GM23248 (cell line): ENCODE results near the gene MAGI1. TPM values are rescaled to one million over a fixed set of nuclear protein-coding genes. Genes with fewer than 3 reads are reported as not detected.
A peak's percentile ranks its signal among the peaks of the same experiment; 100 is the strongest.

ENCODE experiments used
- DNase-seq: peaks from one replicate; pipeline ENCODE4 v3.0.0-alpha.2; 2015
- H2AFZ ChIP-seq: fragments of 200-600 bp; sonication (generic); 2 replicates; pipeline ENCODE4 v1.6.1; 2016; ENCODE audit warnings: antibody characterized with exemption
- H3F3A ChIP-seq: fragments of 200-600 bp; sonication (generic); 2 replicates; pipeline ENCODE4 v1.6.1; 2016; ENCODE audit warnings: mild to moderate bottlenecking, antibody characterized with exemption, mixed run types; ENCODE audit not compliant: insufficient read depth
- H3K27ac ChIP-seq: fragments of 200-600 bp; sonication (generic); 2 replicates; pipeline ENCODE4 v1.5.1; 2016; ENCODE audit warnings: mild to moderate bottlenecking
- H3K27me3 ChIP-seq: fragments of 200-600 bp; sonication (generic); replicated peaks from 2 replicates; pipeline ENCODE4 v1.6.1; 2016; ENCODE audit warnings: mild to moderate bottlenecking; ENCODE audit not compliant: insufficient read depth
- H3K36me3 ChIP-seq: fragments of 200-600 bp; sonication (generic); 2 replicates; pipeline ENCODE4 v1.6.1; 2016; ENCODE audit warnings: low read depth, mild to moderate bottlenecking
- H3K4me1 ChIP-seq: fragments of 200-600 bp; sonication (generic); 2 replicates; pipeline ENCODE4 v1.6.1; 2016; ENCODE audit warnings: mild to moderate bottlenecking; ENCODE audit not compliant: insufficient read depth
- H3K4me2 ChIP-seq: fragments of 200-600 bp; sonication (generic); one replicate; pipeline ENCODE4 v1.6.1; 2016; ENCODE audit warnings: mild to moderate bottlenecking; ENCODE audit not compliant: unreplicated experiment
- H3K4me3 ChIP-seq: fragments of 200-600 bp; sonication (generic); 2 replicates; pipeline ENCODE4 v1.5.1; 2016; ENCODE audit warnings: mild to moderate bottlenecking
- H3K79me2 ChIP-seq: fragments of 200-600 bp; sonication (generic); 2 replicates; pipeline ENCODE4 v1.6.1; 2016; ENCODE audit warnings: mild to moderate bottlenecking; ENCODE audit not compliant: insufficient read depth
- H3K9ac ChIP-seq: fragments of 200-600 bp; sonication (generic); 2 replicates; pipeline ENCODE4 v1.6.1; 2016; ENCODE audit warnings: mild to moderate bottlenecking
- H3K9me2 ChIP-seq: fragments of 200-600 bp; sonication (generic); 2 replicates; pipeline ENCODE4 v1.6.1; 2016; ENCODE audit warnings: mixed run types, mild to moderate bottlenecking, moderate library complexity; ENCODE audit not compliant: insufficient read depth
- H3K9me3 ChIP-seq: fragments of 200-600 bp; sonication (generic); one replicate; pipeline ENCODE4 v1.6.1; 2017; ENCODE audit warnings: low read depth
- H4K20me1 ChIP-seq: fragments of 200-600 bp; sonication (generic); 2 replicates; pipeline ENCODE4 v1.6.0; 2016; ENCODE audit not compliant: insufficient read depth
- EZH2 ChIP-seq: fragments of 200-600 bp; sonication (generic); IDR thresholded peaks from 2 replicates; pipeline ENCODE4 v1.6.1; 2018; ENCODE audit warnings: antibody characterized with exemption, mild to moderate bottlenecking; ENCODE audit not compliant: insufficient read depth, poor library complexity, severe bottlenecking
- EZH2phosphoT487 ChIP-seq: fragments of 200-600 bp; sonication (generic); IDR thresholded peaks from 2 replicates; pipeline ENCODE4 v1.6.1; 2018; ENCODE audit warnings: antibody characterized with exemption, moderate library complexity, mild to moderate bottlenecking, low read depth; ENCODE audit not compliant: insufficient read depth
- WGBS, 2 experiments: methylation state at CpG; one replicate each; pipeline ENCODE4 v1.1.6; 2015 to 2017; ENCODE audit warnings: low lambda C conversion rate in 2 of 2, low coverage in 1 of 2; ENCODE audit errors: missing lambda C conversion rate in 2 of 2; 5-methylcytosine and 5-hydroxymethylcytosine counted together
- in situ Hi-C: fragments of 300-500 bp; cut with MboI; formaldehyde crosslinking; loops from 2 replicates; pipeline ENCODE4 v1.15.0; 2020
- polyA plus RNA-seq: library from polyadenylated mRNA; unstranded; fragments of >200 nt; fragmentation: Nextera tagmentation; extraction: Ambion mirVana; gene quantifications from 2 replicates; pipeline ENCODE4 v1.2.1, GENCODE V29; 2016
- total RNA-seq: library from RNA; depleted of rRNA; stranded (reverse); fragments of >200 nt; shearing (Covaris generic); gene quantifications from 2 replicates; pipeline ENCODE4 v1.2.3, GENCODE V29; 2014

MAGI1 gene
- total and polyA plus RNA-seq, 2 experiments from 2014 or later = 7.3 to 13.8 TPM

DNA sequence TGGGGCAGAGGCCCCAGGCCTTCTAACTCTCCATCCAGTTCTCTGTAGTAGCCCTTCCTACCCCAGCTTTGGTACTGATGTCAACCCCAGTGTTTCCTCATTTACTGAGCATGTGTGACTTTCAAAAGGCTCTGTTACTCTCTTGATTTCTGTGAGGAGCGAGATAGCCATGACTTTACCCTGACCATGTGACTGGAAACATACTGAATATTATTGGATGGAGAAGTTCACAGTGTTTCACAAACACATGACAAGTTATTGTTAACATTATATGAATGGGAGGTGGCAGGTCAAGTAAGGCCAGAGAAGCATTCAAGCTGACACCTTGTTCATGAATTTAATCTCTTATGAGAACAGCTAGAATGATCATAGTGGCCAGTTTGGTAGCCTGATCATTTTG lies 53.7 kb downstream of the MAGI1 start:
- no peaks in the 10 kb centered on the region for H3K9me3 ChIP-seq
- TF ChIP-seq EZH2 (no peak), EZH2phosphoT487 (no peak)
- H3K79me2 ChIP-seq = peaks cover 77% of the 10 kb centered on the region
- in situ Hi-C loops = no loop called here
- H3K4me2 ChIP-seq = no peak overlapping the region
- no peaks in the 10 kb centered on the region for H3F3A ChIP-seq
- WGBS, 2 experiments = 93 to 96% methylated on average over 1 of the region's 1 CpG
- H4K20me1 ChIP-seq = no peaks in the 10 kb centered on the region
- no peak overlapping the region for H2AFZ ChIP-seq
- H3K27ac ChIP-seq = no peak overlapping the region
- no peak overlapping the region for H3K4me3 ChIP-seq
- no peaks in the 10 kb centered on the region for H3K36me3 ChIP-seq
- H3K9ac ChIP-seq = no peak overlapping the region
- H3K27me3 ChIP-seq = no peaks in the 10 kb centered on the region
- no peak for DNase-seq
- no peaks in the 10 kb centered on the region for H3K9me2 ChIP-seq
- H3K4me1 ChIP-seq = peaks cover 2% of the 10 kb centered on the region; the same call in 1 of the 2 replicates

DNA sequence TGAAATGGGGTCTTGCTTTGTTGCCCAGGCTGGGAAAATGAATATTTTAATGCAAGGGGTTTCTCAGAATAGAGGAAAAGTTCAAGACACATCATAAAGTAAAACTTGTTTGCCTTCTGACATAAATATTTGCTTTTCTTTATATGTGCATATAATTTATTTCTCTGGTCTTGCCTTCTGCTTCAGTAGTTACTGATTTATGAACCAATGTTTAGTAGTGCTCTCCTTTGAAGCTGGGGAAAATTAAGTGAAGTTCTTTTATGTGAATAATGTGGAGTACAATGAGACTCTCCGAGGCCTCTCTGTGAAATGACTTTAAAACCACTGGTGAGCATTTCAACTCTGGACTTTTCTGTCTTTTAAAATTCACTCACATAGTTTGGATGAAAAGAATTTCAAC lies 55.6 kb downstream of the MAGI1 start:
- Histone ChIP-seq H3K27me3 (no peaks in the 10 kb centered on the region), H3K9ac (no peak overlapping the region), H3F3A (peaks cover 18% of the 10 kb centered on the region), H3K79me2 (peaks cover 67% of the 10 kb centered on the region), H3K9me2 (no peaks in the 10 kb centered on the region), H3K4me3 (no peak overlapping the region), H3K4me2 (no peak overlapping the region), H3K27ac (no peak overlapping the region), H3K36me3 (no peaks in the 10 kb centered on the region), H4K20me1 (no peaks in the 10 kb centered on the region), H3K9me3 (no peaks in the 10 kb centered on the region), H3K4me1 (peaks cover 21% of the 10 kb centered on the region), H2AFZ (no peak overlapping the region)
- in situ Hi-C loops = no loop called here
- WGBS, 2 experiments = 93 to 96% methylated on average over 1 of the region's 1 CpG
- DNase-seq = no peak
- TF ChIP-seq EZH2 = no peak
- TF ChIP-seq EZH2phosphoT487 = no peak

DNA sequence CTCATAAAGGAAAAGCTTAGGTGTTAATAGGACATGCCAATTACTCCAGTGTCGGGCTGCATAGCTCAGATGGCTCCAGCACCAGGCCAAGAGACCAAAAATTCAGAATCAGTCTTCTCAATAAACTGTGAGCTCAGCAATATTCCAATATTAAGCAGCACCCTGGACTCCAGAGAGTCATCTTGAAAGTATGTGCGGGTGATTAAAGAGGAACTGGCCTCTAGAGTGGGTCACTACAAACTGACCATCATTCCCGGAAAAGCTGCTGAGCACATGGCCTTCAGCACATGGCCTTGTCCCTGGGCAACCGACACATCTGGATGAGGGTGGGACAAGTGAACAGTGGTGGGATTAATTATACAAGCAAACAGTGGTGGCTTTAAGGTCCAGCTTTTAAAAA lies 59.0 kb downstream of the MAGI1 start:
- Histone ChIP-seq H3K79me2 (peaks cover 63% of the 10 kb centered on the region), H3K36me3 (no peaks in the 10 kb centered on the region), H3K4me3 (peak overlapping the region; percentile 13; the same call in 1 of the 2 replicates), H3K27me3 (no peaks in the 10 kb centered on the region), H4K20me1 (no peaks in the 10 kb centered on the region), H3K9ac (peak overlapping the region; percentile 35), H3K4me1 (peaks cover 23% of the 10 kb centered on the region), H3K9me3 (no peaks in the 10 kb centered on the region), H3K9me2 (no peaks in the 10 kb centered on the region), H3K27ac (peak overlapping the region; percentile 68), H2AFZ (0 out of 2 replicates have a peak overlapping the region, but pooled peaks have one; percentile 17), H3F3A (peaks cover 23% of the 10 kb centered on the region), H3K4me2 (peak overlapping the region; percentile 48)
- TF ChIP-seq EZH2 (no peak), EZH2phosphoT487 (no peak)
- in situ Hi-C loops = no loop called here
- peak; percentile 64 for DNase-seq
- WGBS, 2 experiments = 49 to 50% methylated on average over 4 of the region's 4 CpGs

DNA sequence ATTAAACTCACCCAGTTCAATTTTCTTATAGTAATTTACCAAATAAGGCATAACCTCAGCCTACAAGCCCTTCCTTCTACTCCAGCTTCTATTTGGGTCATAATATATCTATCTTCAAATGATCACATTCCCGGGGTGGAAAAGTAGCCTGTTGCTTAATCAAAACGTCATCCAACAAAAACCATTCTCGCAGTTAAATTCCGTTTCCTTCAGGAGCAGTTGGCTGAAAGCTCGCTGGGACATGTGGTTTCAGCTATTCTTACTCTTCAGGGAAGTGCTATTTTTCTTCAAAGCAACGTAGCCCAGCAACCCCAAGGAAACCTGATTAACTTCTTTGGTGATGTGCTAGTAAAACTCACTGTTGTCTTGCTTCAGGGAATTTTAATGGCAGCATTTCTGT lies 59.6 kb downstream of the MAGI1 start:
- Histone ChIP-seq H3K9me3 (no peaks in the 10 kb centered on the region), H4K20me1 (no peaks in the 10 kb centered on the region), H3K4me3 (peak overlapping the region; percentile 13; the same call in 1 of the 2 replicates), H3K79me2 (peaks cover 64% of the 10 kb centered on the region), H3K4me1 (peaks cover 23% of the 10 kb centered on the region), H2AFZ (peak overlapping the region; percentile 17; the same call in 1 of the 2 replicates), H3K27me3 (no peaks in the 10 kb centered on the region), H3K9me2 (no peaks in the 10 kb centered on the region), H3F3A (peaks cover 23% of the 10 kb centered on the region), H3K4me2 (peak overlapping the region; percentile 48), H3K36me3 (no peaks in the 10 kb centered on the region), H3K27ac (peak overlapping the region; percentile 68), H3K9ac (peak overlapping the region; percentile 35)
- in situ Hi-C loops = no loop called here
- peak; percentile 88 for DNase-seq
- 2 to 3% methylated on average over 6 of the region's 6 CpGs for WGBS, 2 experiments
- TF ChIP-seq EZH2phosphoT487 (no peak), EZH2 (no peak)

DNA sequence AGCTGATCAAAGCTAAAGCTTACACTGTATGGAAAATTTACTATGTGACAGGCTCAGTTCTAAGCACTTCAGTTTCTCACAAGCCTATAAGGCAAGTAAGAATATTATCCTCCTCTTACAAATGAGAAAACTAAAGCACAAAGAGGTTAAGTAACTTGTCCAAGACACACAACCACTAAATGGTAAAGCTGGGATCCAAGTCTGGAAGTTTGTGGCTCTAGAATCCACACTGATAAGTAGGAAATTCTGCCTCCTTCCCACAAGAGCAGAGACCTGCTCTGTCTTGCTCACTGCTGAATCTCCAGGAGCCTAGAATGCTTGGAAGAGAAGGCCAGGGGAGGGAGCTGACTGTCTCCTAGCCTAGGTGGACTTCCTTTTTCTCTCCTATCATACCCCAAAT lies 60.6 kb downstream of the MAGI1 start:
- H3F3A ChIP-seq = peaks cover 23% of the 10 kb centered on the region
- no peaks in the 10 kb centered on the region for H3K36me3 ChIP-seq
- no peaks in the 10 kb centered on the region for H3K9me2 ChIP-seq
- H3K27me3 ChIP-seq = no peaks in the 10 kb centered on the region
- no peak overlapping the region for H3K4me2 ChIP-seq
- TF ChIP-seq EZH2phosphoT487 (no peak), EZH2 (no peak)
- no peaks in the 10 kb centered on the region for H4K20me1 ChIP-seq
- no peak overlapping the region for H3K9ac ChIP-seq
- peaks cover 23% of the 10 kb centered on the region for H3K4me1 ChIP-seq
- no peak overlapping the region for H3K4me3 ChIP-seq
- peaks cover 65% of the 10 kb centered on the region for H3K79me2 ChIP-seq
- in situ Hi-C loops = no loop called here
- no peaks in the 10 kb centered on the region for H3K9me3 ChIP-seq
- DNase-seq = no peak
- no peak overlapping the region for H2AFZ ChIP-seq
- H3K27ac ChIP-seq = peak overlapping the region; percentile 68
